Testis (tissue), 3 donors: ENCODE measurements around the gene SERPINA4. TPM values are rescaled to one million over a fixed set of nuclear protein-coding genes. Genes with fewer than 3 reads are reported as not detected.

Source experiments
- DNase-seq: peaks from one replicate; pipeline ENCODE4 v3.0.0-alpha.2; 2019
- H3K27ac ChIP-seq, 2 donors: fragments of 200-600 bp; sonication (generic); one replicate each; pipeline ENCODE4 v1.5.1; 2019
- H3K27me3 ChIP-seq: fragments of 200-600 bp; sonication (generic); one replicate; pipeline ENCODE4 v1.5.1; 2019
- H3K36me3 ChIP-seq: fragments of 200-600 bp; sonication (generic); one replicate; pipeline ENCODE4 v1.5.1; 2017; ENCODE audit warnings: low read depth; ENCODE audit errors: missing control alignments
- H3K4me1 ChIP-seq: fragments of 200-600 bp; sonication (generic); one replicate; pipeline ENCODE4 v1.5.1; 2019
- H3K4me3 ChIP-seq, 2 donors: fragments of 200-600 bp; sonication (generic); one replicate each; pipeline ENCODE4 v1.5.1; 2017 to 2019
- H3K9me3 ChIP-seq: fragments of 200-600 bp; sonication (generic); one replicate; pipeline ENCODE4 v1.5.1; 2017
- CTCF ChIP-seq, 3 experiments: fragments of 450-650 bp in 2 of 3; fragments of 200-600 bp in 1 of 3; sonication (generic) in 1 of 3; IDR thresholded peaks; one replicate each; pipeline ENCODE4 v1.5.1; 2016 to 2019; ENCODE audit warnings: antibody characterized with exemption in 3 of 3, mild to moderate bottlenecking in 2 of 3, moderate library complexity in 1 of 3
- POLR2A ChIP-seq: fragments of 450-650 bp; IDR thresholded peaks from one replicate; pipeline ENCODE4 v1.6.1; 2017; ENCODE audit warnings: antibody characterized with exemption, mild to moderate bottlenecking, moderate library complexity
- WGBS, 2 donors: methylation state at CpG; one replicate each; pipeline ENCODE4 v1.1.5; 2018; 5-methylcytosine and 5-hydroxymethylcytosine counted together
- intact Hi-C: fragments of 100-400 bp; cut with DNase I; formaldehyde crosslinking; loops from one replicate; pipeline ENCODE4 v1.15.1; 2023; ENCODE audit warnings: low total_unique reads
- polyA plus RNA-seq: library from polyadenylated mRNA; stranded (reverse); fragments of 350-450 nt; fragmentation: Illumina TruSeq; extraction: RNeasy Lipid Tissue Mini Kit (QIAGEN cat#74804); gene quantifications from one replicate; pipeline ENCODE4 v1.2.3, GENCODE V29; 2014; ENCODE audit warnings: low read depth, low replicate concordance; ENCODE audit not compliant: insufficient read depth
- total RNA-seq, 2 donors: library from RNA; depleted of rRNA; stranded (reverse); fragments of >200 nt; gene quantifications; one replicate each; pipeline ENCODE4 v1.2.3, GENCODE V29; 2016

The SERPINA4 gene
- total and polyA plus RNA-seq, 3 donors from 2014 or later, result 0.19 to 0.25 TPM; not detected in 1

DNA sequence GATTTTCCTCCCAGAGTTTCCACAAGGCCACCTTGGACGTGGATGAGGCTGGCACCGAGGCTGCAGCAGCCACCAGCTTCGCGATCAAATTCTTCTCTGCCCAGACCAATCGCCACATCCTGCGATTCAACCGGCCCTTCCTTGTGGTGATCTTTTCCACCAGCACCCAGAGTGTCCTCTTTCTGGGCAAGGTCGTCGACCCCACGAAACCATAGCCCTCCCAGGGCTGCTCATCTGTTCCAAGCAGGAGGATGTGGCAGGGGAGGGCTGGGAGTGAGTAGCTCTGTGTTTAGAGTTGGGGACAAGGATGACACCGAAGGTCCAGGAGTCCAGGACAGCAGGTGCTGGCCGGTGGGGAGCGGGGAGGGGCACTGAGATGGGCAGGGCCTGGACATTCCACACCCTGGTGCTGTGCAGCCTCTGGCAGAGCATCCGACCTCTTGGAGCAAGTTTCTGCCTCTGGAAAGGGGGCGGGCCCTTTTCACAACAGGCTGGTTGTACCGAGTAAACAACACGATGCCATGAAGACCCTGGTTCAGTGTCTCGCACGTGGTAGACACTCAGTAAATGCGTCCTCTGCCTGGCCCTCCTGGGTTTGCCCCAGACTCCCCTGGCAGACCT is 8.2 kb downstream of the SERPINA4 start:
- H3K27me3 ChIP-seq, result no peaks in the 10 kb centered on the region
- WGBS, 2 donors, result 86 to 90% methylated on average over 15 to 20 of the region's 20 CpGs
- TF ChIP-seq POLR2A (no peak), CTCF (IDR thresholded peaks at IDR 0.05) (no peak)

GRCh38 chr14:94570002-94570400 is 8.8 kb downstream of the SERPINA4 start:
- intact Hi-C loops, result no loop called here
- DNase-seq, result no peak
- H3K4me3 ChIP-seq, result no peak overlapping the region

More for the DNA sequence above, 8.2 kb downstream of the SERPINA4 start:
- Histone ChIP-seq H3K27ac (no peak overlapping the region), H3K9me3 (no peaks in the 10 kb centered on the region), H3K4me1 (peaks cover 10% of the 10 kb centered on the region), H3K36me3 (no peaks in the 10 kb centered on the region), H3K4me3 (no peak overlapping the region)
- intact Hi-C loops, result no loop called here
- DNase-seq, result peak; percentile 11

GRCh38 chr14:94570440-94570839 is 9.2 kb downstream of the SERPINA4 start:
- no peaks in the 10 kb centered on the region for H3K9me3 ChIP-seq
- peak overlapping the region in 1 of 2 donors; percentile 76 for H3K27ac ChIP-seq
- TF ChIP-seq CTCF (IDR thresholded peaks at IDR 0.05), result no peak
- TF ChIP-seq POLR2A, result no peak
- intact Hi-C loops, result no loop called here
- no peak overlapping the region for H3K4me3 ChIP-seq
- no peaks in the 10 kb centered on the region for H3K27me3 ChIP-seq
- DNase-seq, result peak; percentile 24
- H3K4me1 ChIP-seq, result peaks cover 10% of the 10 kb centered on the region
- H3K36me3 ChIP-seq, result no peaks in the 10 kb centered on the region
- 39 to 47% methylated on average over 8 to 9 of the region's 9 CpGs for WGBS, 2 donors

More at GRCh38 chr14:94570002-94570400, 8.8 kb downstream of the SERPINA4 start:
- H3K27me3 ChIP-seq, result no peaks in the 10 kb centered on the region
- H3K9me3 ChIP-seq, result no peaks in the 10 kb centered on the region
- H3K27ac ChIP-seq, result peak overlapping the region in 1 of 2 donors; percentile 76
- no peaks in the 10 kb centered on the region for H3K36me3 ChIP-seq
- TF ChIP-seq POLR2A (no peak), CTCF (IDR thresholded peaks at IDR 0.05) (no peak)
- H3K4me1 ChIP-seq, result peaks cover 10% of the 10 kb centered on the region
- WGBS, 2 donors, result 96% methylated on average over 6 of the region's 6 CpGs; no CpG with 5 or more reads in 1 of the 2 donors

DNA sequence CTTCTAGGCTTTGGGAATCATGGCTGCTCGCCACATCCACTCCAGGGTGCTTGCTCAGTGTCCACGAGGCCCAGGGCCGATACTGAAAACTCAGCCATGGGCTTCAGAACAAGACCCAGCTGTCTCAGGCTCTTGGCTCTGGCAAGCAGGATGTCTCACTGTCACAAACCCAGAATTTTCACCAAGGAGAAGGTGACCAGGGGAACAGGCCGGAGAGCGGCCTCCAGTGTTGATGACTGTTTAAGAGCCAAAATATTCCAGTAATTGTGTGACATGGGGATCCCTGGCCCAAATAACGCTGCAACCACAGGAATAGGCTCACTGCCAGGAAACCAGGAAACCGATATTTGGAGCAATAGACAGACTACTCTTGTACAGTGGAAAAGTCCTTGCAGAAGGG is 10.2 kb downstream of the SERPINA4 start:
- Histone ChIP-seq H3K4me1 (peaks cover 10% of the 10 kb centered on the region), H3K36me3 (no peaks in the 10 kb centered on the region), H3K27me3 (no peaks in the 10 kb centered on the region), H3K4me3 (no peak overlapping the region), H3K27ac (peak overlapping the region; percentile 14 to 76), H3K9me3 (no peaks in the 10 kb centered on the region)
- no peak for TF ChIP-seq POLR2A
- no peak for TF ChIP-seq CTCF (IDR thresholded peaks at IDR 0.05)
- intact Hi-C loops, result no loop called here
- peak; percentile 20 for DNase-seq
- WGBS, 2 donors, result 51 to 57% methylated on average over 6 to 7 of the region's 7 CpGs

GRCh38 chr14:94571950-94572349 is 10.7 kb downstream of the SERPINA4 start:
- H3K27ac ChIP-seq, result peak overlapping the region in 1 of 2 donors; percentile 76
- no peaks in the 10 kb centered on the region for H3K9me3 ChIP-seq
- no peaks in the 10 kb centered on the region for H3K27me3 ChIP-seq
- peaks cover 10% of the 10 kb centered on the region for H3K4me1 ChIP-seq
- intact Hi-C loops, result no loop called here
- no peaks in the 10 kb centered on the region for H3K36me3 ChIP-seq
- 92 to 93% methylated on average over 6 of the region's 6 CpGs for WGBS, 2 donors
- no peak for TF ChIP-seq POLR2A
- no peak for TF ChIP-seq CTCF (IDR thresholded peaks at IDR 0.05)
- H3K4me3 ChIP-seq, result no peak overlapping the region
- peak; percentile 10 for DNase-seq
